Prostate gland (tissue), 2 donors: ENCODE data around the gene HOXD13. TPM values are rescaled to one million over a fixed set of nuclear protein-coding genes. Genes with fewer than 3 reads are reported as not detected.

Experiments
- DNase-seq: peaks from one replicate; pipeline ENCODE4 v3.0.0-alpha.2; 2019; ENCODE audit warnings: low spot score
- H3K27ac ChIP-seq, 2 donors: fragments of 200-600 bp; sonication (generic); 2 replicates each; pipeline ENCODE4 v1.5.1; 2017 to 2019
- H3K27me3 ChIP-seq: fragments of 200-600 bp; sonication (generic); replicated peaks from 2 replicates; pipeline ENCODE4 v1.5.1; 2019; ENCODE audit not compliant: insufficient read depth
- H3K36me3 ChIP-seq, 2 donors: fragments of 200-600 bp; sonication (generic); 1 replicate in 1 of 2; 2 replicates in 1 of 2; pipeline versions ENCODE4 v1.5.1 to v1.8.1; 2017 to 2019
- H3K4me1 ChIP-seq: fragments of 200-600 bp; sonication (generic); replicated peaks from 2 replicates; pipeline ENCODE4 v1.5.1; 2019
- H3K4me3 ChIP-seq, 2 donors: fragments of 200-600 bp; sonication (generic); 2 replicates each; pipeline ENCODE4 v1.5.1; 2017 to 2019
- H3K9me3 ChIP-seq: fragments of 200-600 bp; sonication (generic); 2 replicates; pipeline ENCODE4 v1.5.1; 2017
- CTCF ChIP-seq, 4 experiments: fragments of 200-600 bp in 2 of 4; fragments of 450-650 bp in 2 of 4; sonication (generic) in 2 of 4; IDR thresholded peaks; 1 replicate in 3 of 4; 2 replicates in 1 of 4; pipeline ENCODE4 v1.5.1; 2016 to 2019; ENCODE audit warnings: antibody characterized with exemption in 4 of 4, mild to moderate bottlenecking in 2 of 4, moderate library complexity in 2 of 4
- POLR2A ChIP-seq: fragments of 450-650 bp; IDR thresholded peaks from one replicate; pipeline ENCODE4 v1.6.1; 2016; ENCODE audit warnings: antibody characterized with exemption, mild to moderate bottlenecking
- POLR2AphosphoS5 ChIP-seq: sonication (generic); formaldehyde crosslinking; IDR thresholded peaks from one replicate; pipeline ENCODE4 v1.6.1; 2017; ENCODE audit warnings: antibody characterized with exemption
- WGBS: methylation state at CpG from one replicate; pipeline ENCODE4 v1.1.5; 2018; 5-methylcytosine and 5-hydroxymethylcytosine counted together
- intact Hi-C: fragments of 100-400 bp; cut with DNase I; formaldehyde crosslinking; loops from one replicate; pipeline ENCODE4 v1.14.2; 2022
- total RNA-seq, 2 donors: library from RNA; depleted of rRNA; stranded (reverse); fragments of >200 nt; gene quantifications; one replicate each; pipeline ENCODE4 v1.1.0, GENCODE V29; 2016

HOXD13 gene
- total RNA-seq, 2 donors from 2014 or later = 10.6 to 11.8 TPM

GRCh38 chr2:176112375-176113302 is 20.1 kb downstream of the HOXD13 start:
- TF ChIP-seq POLR2A = no peak
- WGBS = 37% methylated on average over 37 of the region's 40 CpGs
- Histone ChIP-seq H3K36me3 (no peaks in the 10 kb centered on the region), H3K27me3 (peaks cover 13% of the 10 kb centered on the region), H3K4me3 (peak overlapping the region; percentile 1 to 8), H3K4me1 (no peaks in the 10 kb centered on the region), H3K9me3 (no peaks in the 10 kb centered on the region), H3K27ac (peak overlapping the region; percentile 6 to 15)
- DNase-seq = no peak
- intact Hi-C loops = no loop called here

- H3K27me3 ChIP-seq = peaks cover 17% of the 10 kb centered on the region
- intact Hi-C loops = no loop called here
- H3K9me3 ChIP-seq = no peaks in the 10 kb centered on the region
- no peaks in the 10 kb centered on the region for H3K4me1 ChIP-seq
- no peak for TF ChIP-seq CTCF (IDR thresholded peaks at IDR 0.05)
- TF ChIP-seq POLR2AphosphoS5 = no peak
- TF ChIP-seq POLR2A = no peak
- WGBS = 48% methylated on average over 26 of the region's 26 CpGs
- no peak for DNase-seq
- H3K27ac ChIP-seq = peak overlapping the region; percentile 42 to 56
- H3K4me3 ChIP-seq = peak overlapping the region in 1 of 2 donors; percentile 10
- H3K36me3 ChIP-seq = no peaks in the 10 kb centered on the region
These were observed 21.8 kb downstream of the HOXD13 start for GRCh38 chr2:176114120-176114929.

GRCh38 chr2:176114930-176115625 is 22.6 kb downstream of the HOXD13 start:
- no peak for DNase-seq
- H3K27ac ChIP-seq = peak overlapping the region; percentile 42 to 56
- H3K4me3 ChIP-seq = no peak overlapping the region
- 60% methylated on average over 16 of the region's 16 CpGs for WGBS
- no peak for TF ChIP-seq POLR2AphosphoS5
- TF ChIP-seq POLR2A = no peak
- no peak for TF ChIP-seq CTCF (IDR thresholded peaks at IDR 0.05)
- H3K27me3 ChIP-seq = peaks cover 12% of the 10 kb centered on the region
- no peaks in the 10 kb centered on the region for H3K4me1 ChIP-seq
- no peaks in the 10 kb centered on the region for H3K9me3 ChIP-seq
- H3K36me3 ChIP-seq = no peaks in the 10 kb centered on the region
- intact Hi-C loops = no loop called here

GRCh38 chr2:176115883-176116813 is 23.6 kb downstream of the HOXD13 start, which contains the start of gene HOXD10:
Gene HOXD10 (plus strand): TSS chr2:176116778. CDS start chr2:176116834, 56 bp downstream.
- intact Hi-C loops = no loop called here
- DNase-seq = peak; percentile 66
- WGBS = 31% methylated on average over 66 of the region's 66 CpGs
- Histone ChIP-seq H3K4me1 (no peaks in the 10 kb centered on the region), H3K9me3 (no peaks in the 10 kb centered on the region), H3K36me3 (no peaks in the 10 kb centered on the region), H3K27me3 (peaks cover 12% of the 10 kb centered on the region), H3K4me3 (peak within 1 kb of the TSS in 1 of 2 donors; percentile 13), H3K27ac (peak within 1 kb of the TSS; percentile 47 to 60)
- TF ChIP-seq POLR2A = peak; percentile 45
- peak in 2 of 4 experiments; percentile 47 to 56 for TF ChIP-seq CTCF (IDR thresholded peaks at IDR 0.05)
- peak; percentile 81 for TF ChIP-seq POLR2AphosphoS5
